ENCODE results near the gene TRIM37. TPM values are rescaled to one million over a fixed set of nuclear protein-coding genes. Genes with fewer than 3 reads are reported as not detected.

The TRIM37 gene
- polyA plus RNA-seq, 1 of the 3 experiments (the other 2 are of a cell fraction), result 20.5 TPM

- Histone ChIP-seq H3K4me3 (ENCODE audit: low read depth in 2 of 2, low read length in 1 of 2) (no peak overlapping the region), H3K79me2 (ENCODE audit: insufficient read depth) (peaks cover 100% of the 10 kb centered on the region), H3K9me2 (no peaks in the 10 kb centered on the region), H3K36me3 (replicated peaks in 1 of 2; ENCODE audit: control insufficient read depth in 1 of 2, insufficient read depth in 2 of 2, low read length in 1 of 2) (peaks cover 0 to 16% of the 10 kb centered on the region in 2 experiments), H3K9me3 (no peaks in the 10 kb centered on the region), H4K20me1 (ENCODE audit: insufficient read depth) (no peaks in the 10 kb centered on the region), H3K9ac (no peak overlapping the region), H3F3A (replicated peaks; ENCODE audit: insufficient read depth) (peaks cover 19% of the 10 kb centered on the region), H2AFZ (ENCODE audit: low read depth) (no peak overlapping the region), H3K4me2 (no peak overlapping the region), H3K27me3 (ENCODE audit: insufficient read depth) (no peaks in the 10 kb centered on the region), H3K4me1 (ENCODE audit: control insufficient read depth in 1 of 2, insufficient read depth in 2 of 2, low read depth in 1 of 2, low read length in 1 of 2) (peaks cover 0 to 8% of the 10 kb centered on the region in 2 experiments; a peak in 1 of 4 replicates), H3K27ac (ENCODE audit: low read depth in 2 of 2, low read length in 1 of 2) (no peak overlapping the region)
- WGBS (ENCODE audit: low lambda C conversion rate), result 95% methylated on average over 4 of the region's 4 CpGs
- POLR2A ChIA-PET, result no interaction called here
- CTCF ChIA-PET, result interaction anchor here (1.3 to 1.5 kb wide), 4 partner anchors 9 to 22 kb away, joined by 3 to 5 read pairs (median 4); partner anchors contain the start of gene SKA2
- TF ChIP-seq MAX (IDR thresholded peaks at IDR 0.05; ENCODE audit: low read depth) (no peak), GATA2 (CRISPR knock-in tag; IDR thresholded peaks at IDR 0.05) (no peak), MXI1 (IDR thresholded peaks at IDR 0.05; ENCODE audit: low read depth, low read length) (no peak), CTCF (IDR thresholded peaks at IDR 0.05) (no peak), JUND (IDR thresholded peaks at IDR 0.05) (no peak)
- no peak for DNase-seq
These were observed 39.0 kb upstream of the TRIM37 start for GRCh38 chr17:59145571-59146096.

GRCh38 chr17:59141860-59142259 is 35.2 kb upstream of the TRIM37 start:
- POLR2A ChIA-PET, result no interaction called here
- CTCF ChIA-PET, result interaction anchor here (2.7 kb wide), 1 partner anchor 10 kb away, joined by 9 read pairs; no protein-coding TSS in a partner anchor

More at GRCh38 chr17:59141860-59142259, 35.2 kb upstream of the TRIM37 start:
- Histone ChIP-seq H3K4me1 (ENCODE audit: control insufficient read depth in 1 of 2, insufficient read depth in 2 of 2, low read depth in 1 of 2, low read length in 1 of 2) (no peaks in the 10 kb centered on the region; a peak in 1 of 4 replicates), H3K9me2 (no peaks in the 10 kb centered on the region; the same call in 1 of the 2 replicates), H3K4me3 (ENCODE audit: low read depth in 2 of 2, low read length in 1 of 2) (no peak overlapping the region), H4K20me1 (ENCODE audit: insufficient read depth) (no peaks in the 10 kb centered on the region), H3K36me3 (replicated peaks in 1 of 2; ENCODE audit: control insufficient read depth in 1 of 2, insufficient read depth in 2 of 2, low read length in 1 of 2) (peaks cover 0 to 16% of the 10 kb centered on the region in 2 experiments), H3K79me2 (ENCODE audit: insufficient read depth) (peaks cover 100% of the 10 kb centered on the region), H3K9me3 (no peaks in the 10 kb centered on the region), H3F3A (replicated peaks; ENCODE audit: insufficient read depth) (no peaks in the 10 kb centered on the region), H3K9ac (no peak overlapping the region), H3K27me3 (ENCODE audit: insufficient read depth) (no peaks in the 10 kb centered on the region), H3K4me2 (no peak overlapping the region), H2AFZ (ENCODE audit: low read depth) (no peak overlapping the region), H3K27ac (ENCODE audit: low read depth in 2 of 2, low read length in 1 of 2) (no peak overlapping the region)
- WGBS (ENCODE audit: low lambda C conversion rate), result 100% methylated on average over 1 of the region's 1 CpG
- DNase-seq, result no peak
- TF ChIP-seq YY1 (IDR thresholded peaks at IDR 0.05; ENCODE audit: low read depth) (no peak), MAX (IDR thresholded peaks at IDR 0.05; ENCODE audit: low read depth) (no peak), USF2 (IDR thresholded peaks at IDR 0.05; ENCODE audit: borderline replicate concordance, low read depth, low read length) (no peak), POLR2AphosphoS5 (IDR thresholded peaks at IDR 0.05; ENCODE audit: low read depth, low read length) (no peak), SMC3 (IDR thresholded peaks at IDR 0.05; ENCODE audit: low read depth, low read length) (no peak), EP300 (IDR thresholded peaks at IDR 0.05; ENCODE audit: borderline replicate concordance in 1 of 2, low read depth in 1 of 2, low read length in 1 of 2) (no peak)
